ENCODE results near the gene MYO18B. TPM values are rescaled to one million over a fixed set of nuclear protein-coding genes. Genes with fewer than 3 reads are reported as not detected.

Gene MYO18B
- total RNA-seq, 2 donors from 2014 or later, result 0.23 to 0.38 TPM

DNA sequence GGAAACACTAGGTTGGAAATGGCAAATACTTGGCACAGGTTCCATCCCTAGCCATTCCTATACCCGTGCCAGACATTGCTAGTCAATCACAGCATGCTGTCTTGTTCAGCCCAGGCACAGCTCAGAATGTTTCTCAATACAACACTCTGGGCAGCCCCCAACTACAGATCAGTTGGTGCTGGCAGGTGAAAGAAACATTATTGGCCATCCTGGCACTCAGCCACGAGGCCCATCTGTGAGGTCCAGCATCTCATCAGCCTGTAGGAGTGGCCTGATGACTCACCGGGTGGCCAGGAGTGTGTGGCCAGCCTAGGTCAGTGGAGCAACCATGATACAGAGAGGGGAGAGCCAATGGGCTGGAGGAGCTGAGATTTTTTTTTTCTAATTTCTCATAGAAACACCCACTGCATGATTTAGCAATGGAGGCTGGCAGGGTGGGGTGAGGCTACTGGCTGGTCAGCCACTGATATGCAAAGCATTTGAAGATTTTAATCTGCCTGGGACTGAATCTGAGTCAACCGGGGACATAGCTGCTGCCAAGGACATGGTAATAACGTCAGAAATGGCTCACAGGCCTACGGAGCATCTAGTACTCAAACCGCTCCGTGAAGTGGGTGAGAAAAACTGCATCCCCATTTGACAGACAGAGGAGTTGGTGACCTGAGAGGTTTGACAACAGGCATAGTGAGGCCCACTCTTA is 5.4 kb downstream of the MYO18B start:
- peak; percentile 94 for DNase-seq (ENCODE audit: low spot score)
- intact Hi-C loops (cut with DNase I), result no loop called here

DNA sequence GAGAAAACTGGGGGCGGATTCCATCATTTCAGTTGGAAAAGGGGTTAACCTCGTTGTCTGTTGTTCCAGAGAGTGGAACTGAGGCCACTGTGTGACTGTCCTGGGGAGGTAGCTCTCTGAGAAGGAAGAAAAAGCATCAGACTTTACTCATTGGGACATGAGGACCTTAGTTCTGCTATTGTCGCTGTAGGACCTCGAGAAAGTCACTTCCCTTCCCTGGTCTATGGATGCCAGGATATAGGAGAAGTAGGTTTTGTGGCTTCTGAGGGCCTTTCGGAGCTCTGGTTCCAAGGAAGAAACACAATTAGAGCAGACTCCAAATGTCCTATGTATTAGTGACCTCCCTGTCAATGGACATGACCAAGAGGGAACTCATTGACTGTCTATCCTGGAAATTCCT is 6.2 kb downstream of the MYO18B start:
- intact Hi-C loops (cut with DNase I), result no loop called here
- DNase-seq (ENCODE audit: low spot score), result no peak

DNA sequence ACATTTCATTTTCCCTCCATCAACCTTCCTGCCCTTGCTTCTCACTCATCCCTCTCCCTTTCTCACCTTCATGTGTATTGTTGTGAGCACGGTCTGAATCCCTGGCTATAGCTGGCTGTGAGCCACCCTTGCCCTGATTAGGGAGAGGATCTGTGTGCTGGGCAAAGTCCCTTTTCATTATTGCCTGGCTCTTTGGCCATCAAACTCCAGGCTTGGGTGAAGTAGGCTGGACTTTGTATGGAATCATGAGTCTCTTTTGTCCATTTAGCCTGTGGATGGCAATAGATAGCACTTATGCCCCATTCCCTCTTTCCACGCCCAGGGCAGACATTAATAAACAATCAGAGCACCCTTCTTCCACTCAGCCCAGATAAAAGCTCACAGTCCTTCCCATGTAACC is 6.7 kb downstream of the MYO18B start:
- no peak for DNase-seq (ENCODE audit: low spot score)
- intact Hi-C loops (cut with DNase I), result no loop called here

DNA sequence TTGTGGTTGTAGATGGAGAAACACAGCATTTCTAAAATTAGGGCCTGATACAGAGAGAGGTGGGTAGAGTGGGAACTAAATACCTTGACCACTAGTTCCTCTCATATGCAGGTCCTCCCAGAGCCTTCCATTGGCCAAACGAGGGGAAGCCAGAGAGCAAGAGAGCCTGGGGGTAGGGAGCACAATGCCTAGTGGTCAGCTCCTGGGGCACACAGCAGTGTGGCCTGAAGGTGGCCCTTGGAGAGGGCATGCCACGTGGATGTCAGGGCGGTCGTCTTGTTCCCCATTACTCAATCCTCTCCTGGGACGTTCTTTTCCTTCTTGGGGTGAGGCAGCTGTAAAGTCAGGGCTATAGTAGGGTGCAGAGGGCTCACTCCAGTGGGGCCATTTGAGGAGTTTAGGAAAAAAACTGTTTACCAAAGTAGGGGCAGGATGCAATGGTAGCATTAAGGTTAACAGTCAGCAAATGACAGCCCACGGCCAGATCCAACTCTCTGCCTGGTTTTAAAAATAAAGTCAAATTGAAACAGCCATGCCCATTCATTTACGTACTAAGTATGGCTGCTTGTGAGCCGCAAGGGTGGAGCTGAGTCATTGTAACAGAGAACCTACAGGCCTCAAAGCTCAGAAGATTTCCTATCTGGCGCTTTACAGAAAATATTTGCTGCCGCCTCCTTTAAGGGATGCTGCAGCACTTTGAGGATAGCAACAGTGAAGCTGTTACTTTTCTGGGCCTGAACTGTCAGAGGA is 7.6 kb downstream of the MYO18B start:
- intact Hi-C loops (cut with DNase I), result no loop called here

DNA sequence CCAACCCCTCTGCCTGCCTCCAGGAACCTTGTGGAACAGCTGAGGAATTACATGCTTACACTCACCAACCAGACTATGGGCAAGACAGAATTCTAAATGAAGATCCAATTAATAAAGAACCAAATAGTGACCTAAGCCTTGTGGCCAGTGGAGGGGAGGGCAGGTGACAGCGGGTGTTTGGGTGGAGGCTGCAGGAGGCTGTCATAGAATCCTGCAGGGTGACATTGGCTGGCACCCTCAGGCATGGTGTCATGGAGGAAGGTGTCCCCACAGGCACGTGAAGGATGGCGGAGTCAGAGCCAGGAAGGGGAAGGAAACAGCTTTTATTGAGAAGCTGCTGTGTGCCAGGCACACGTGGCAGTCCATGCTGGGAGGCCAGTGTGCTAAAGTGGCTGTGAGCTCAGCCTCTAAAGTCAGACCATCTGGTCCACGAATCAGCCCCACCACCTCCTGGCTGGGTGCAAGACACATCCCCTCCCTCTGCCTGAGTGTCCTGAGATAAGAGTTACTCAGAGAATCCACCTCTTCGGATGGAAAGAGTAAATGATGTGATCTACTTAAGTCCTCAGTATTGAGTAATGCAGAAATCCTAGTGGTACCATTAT is 8.7 kb downstream of the MYO18B start:
- DNase-seq (ENCODE audit: low spot score), result peak; percentile 79
- intact Hi-C loops (cut with DNase I), result no loop called here

More for the DNA sequence above, 7.6 kb downstream of the MYO18B start:
- DNase-seq (ENCODE audit: low spot score), result peak; percentile 48

DNA sequence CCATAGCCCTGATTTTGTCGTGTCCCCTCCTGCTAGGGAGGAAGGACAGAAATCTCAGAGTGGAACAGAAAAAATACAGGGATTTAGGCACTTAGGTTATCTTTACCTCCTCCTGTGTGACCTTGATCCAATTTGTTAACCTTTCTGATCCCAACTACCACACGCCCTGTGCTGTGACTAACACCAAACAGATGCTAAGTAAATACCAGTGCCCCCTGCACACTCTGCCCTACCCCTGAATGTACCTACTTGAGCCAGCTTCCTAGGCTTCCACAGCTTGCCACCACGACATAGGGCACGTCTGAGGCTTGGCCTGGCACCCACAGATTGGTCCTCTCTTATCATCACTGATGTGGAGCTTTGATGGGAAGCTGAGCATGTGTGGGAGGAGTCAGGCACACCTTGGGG is 9.2 kb downstream of the MYO18B start:
- intact Hi-C loops (cut with DNase I), result no loop called here
- DNase-seq (ENCODE audit: low spot score), result no peak

DNA sequence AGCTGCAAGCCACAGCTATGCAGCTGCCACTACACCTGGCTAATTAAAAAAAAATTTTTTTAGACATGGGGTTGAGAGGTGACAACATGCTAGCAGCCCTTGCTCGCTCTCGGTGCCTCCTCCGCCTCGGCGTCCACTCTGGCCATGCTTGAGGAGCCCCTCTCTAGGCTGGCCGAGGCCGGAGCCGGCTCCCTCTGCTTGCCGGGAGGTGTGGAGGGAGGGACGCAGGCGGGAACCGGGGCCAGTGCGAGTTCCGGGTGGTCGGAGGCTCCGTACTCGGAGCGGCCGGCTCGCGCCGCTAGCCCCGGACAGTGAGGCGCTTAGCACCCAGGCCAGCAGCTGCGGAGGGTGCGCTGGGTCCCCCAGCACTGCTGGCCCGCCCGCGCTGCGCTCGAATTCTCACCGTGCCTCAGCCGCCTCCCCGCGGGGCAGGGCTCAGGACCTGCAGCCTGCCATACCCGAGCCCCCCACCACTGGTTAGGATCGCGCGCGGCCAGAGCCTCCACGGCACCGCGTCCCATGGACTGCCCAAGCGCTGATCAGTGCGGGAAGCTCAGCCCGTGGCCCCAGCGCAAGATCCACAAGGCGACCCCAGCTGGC is 10.7 kb downstream of the MYO18B start:
- no peak for DNase-seq (ENCODE audit: low spot score)
- intact Hi-C loops (cut with DNase I), result no loop called here

DNA sequence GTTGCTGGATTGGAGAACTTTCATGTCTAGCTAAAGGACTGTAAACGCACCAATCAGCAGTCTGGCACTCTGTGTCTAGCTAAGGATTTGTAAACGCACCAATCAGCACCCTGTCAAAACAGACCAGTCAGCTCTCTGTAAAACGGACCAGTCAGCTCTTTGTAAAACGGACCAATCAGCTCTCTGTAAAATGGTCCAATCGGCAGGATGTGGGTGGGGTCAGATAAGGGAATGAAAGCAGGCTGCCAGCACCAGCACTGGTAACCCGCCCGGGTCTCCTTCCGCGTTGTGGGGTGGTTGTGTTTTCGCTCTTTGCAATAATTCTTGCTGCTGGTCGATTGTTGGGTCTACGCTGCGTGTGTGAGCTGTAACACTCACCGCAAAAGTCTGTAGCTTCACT is 11.3 kb downstream of the MYO18B start:
- intact Hi-C loops (cut with DNase I), result no loop called here
- no peak for DNase-seq (ENCODE audit: low spot score)

DNA sequence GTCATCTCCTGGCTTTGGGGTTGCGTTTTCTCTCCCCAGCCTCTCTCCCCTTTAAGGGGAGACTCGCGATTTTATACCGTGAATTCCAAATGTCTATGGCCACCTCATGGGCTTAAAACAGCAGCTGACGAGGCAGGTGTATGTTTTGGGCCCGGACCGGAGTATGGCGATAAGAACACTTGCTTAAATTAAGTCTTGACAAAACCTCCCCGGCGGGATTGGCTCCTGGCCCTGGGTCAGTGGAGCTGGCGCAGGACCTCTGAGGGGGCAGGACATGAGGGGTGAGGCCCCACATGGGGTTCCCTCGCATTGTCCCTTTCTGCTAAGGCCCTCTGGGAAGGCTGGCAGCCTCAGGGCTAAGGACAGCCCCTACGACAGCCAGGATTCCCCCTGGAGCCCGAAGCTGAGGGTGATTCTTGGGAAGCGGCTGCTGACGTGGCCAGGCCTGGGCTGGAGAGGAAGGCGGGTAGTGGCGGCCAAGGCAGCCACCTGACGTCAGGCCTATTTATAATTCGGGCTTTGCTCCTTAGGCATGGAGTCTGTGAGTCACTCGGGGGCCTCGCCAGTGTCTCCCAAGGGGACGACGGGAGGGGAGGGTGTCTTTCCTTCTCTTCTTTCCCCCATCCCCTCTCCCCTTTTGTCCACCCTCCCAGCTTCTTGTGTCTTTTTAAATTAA is 12.7 kb downstream of the MYO18B start:
- intact Hi-C loops (cut with DNase I), result no loop called here
- peak; percentile 91 for DNase-seq (ENCODE audit: low spot score)

DNA sequence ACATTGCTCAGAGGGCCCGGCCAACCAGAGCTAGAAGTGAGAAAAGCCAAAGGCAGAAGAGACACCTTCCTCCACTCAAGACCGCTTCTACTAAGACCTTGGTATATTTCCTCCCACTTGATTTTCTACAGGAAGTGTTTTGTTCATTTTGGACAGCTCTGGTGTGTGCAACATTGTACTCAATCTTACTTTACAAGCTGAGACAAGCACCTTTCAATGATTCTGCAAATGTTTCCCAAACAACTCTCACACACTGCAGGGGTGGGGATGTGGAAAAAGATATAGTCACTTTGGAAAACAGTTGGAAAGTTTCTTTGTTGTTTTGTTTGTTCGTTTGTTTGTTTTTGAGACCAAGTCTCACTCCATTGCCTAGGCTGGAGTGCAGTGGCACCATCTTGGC is 15.7 kb downstream of the MYO18B start:
- intact Hi-C loops (cut with DNase I), result no loop called here
- no peak for DNase-seq (ENCODE audit: low spot score)

DNA sequence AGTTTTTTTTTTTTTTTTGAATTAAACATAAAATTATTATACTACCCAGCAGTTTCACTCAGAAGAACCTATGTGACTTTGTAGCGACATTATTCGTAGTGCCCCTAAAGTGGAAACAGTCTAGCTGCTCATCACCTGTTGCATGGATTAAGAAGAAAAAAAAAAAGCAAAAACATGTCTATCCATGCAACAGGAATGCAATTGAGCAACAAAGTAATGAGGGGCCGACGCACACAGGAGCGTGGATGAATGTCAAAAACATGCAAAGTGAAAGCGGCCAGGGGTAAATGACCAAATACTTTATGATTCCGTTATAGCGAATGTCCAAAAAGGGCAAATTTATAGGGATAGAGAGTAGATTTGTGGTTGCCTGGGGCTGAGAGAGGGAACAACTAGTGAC is 16.3 kb downstream of the MYO18B start:
- no peak for DNase-seq (ENCODE audit: low spot score)
- intact Hi-C loops (cut with DNase I), result no loop called here

DNA sequence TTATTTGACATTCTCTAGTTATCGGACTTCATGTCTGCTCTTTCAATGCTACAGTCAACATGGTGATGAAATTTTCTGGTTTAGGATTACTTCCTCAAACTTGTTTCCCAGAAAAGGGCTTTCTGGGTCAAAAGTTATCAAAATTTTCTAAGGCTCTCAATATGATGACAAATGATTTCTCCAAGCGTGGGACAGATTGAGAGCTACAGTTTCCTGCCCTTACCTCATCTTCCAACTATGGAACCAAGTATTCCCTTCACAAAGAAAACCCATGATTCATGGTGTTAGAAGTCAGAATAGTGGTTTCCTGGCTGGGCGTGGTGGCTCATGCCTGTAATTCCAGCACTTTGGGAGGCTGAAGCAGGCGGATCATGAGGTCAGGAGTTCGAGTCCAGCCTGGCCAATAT is 17.8 kb downstream of the MYO18B start:
- intact Hi-C loops (cut with DNase I), result no loop called here
- DNase-seq (ENCODE audit: low spot score), result peak; percentile 88

DNA sequence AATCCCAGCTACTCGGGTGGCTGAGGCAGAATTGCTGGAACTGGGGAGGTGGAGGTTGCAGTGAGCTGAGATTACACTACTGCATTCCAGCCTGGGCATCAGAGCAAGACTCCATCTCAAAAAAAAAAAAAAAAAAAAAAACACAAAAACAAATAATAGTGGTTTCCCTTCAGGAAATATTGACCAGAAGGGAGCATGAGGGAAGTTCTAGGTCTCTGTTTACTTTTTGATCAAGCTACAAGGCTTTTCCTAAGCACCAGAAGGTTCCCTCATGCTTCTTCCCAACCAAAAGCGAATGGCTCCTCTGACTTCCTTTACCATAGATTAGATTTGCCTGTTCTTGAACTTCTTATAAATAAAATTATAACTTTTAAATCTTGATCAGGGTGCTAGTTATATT is 18.3 kb downstream of the MYO18B start:
- no peak for DNase-seq (ENCODE audit: low spot score)
- intact Hi-C loops (cut with DNase I), result no loop called here

DNA sequence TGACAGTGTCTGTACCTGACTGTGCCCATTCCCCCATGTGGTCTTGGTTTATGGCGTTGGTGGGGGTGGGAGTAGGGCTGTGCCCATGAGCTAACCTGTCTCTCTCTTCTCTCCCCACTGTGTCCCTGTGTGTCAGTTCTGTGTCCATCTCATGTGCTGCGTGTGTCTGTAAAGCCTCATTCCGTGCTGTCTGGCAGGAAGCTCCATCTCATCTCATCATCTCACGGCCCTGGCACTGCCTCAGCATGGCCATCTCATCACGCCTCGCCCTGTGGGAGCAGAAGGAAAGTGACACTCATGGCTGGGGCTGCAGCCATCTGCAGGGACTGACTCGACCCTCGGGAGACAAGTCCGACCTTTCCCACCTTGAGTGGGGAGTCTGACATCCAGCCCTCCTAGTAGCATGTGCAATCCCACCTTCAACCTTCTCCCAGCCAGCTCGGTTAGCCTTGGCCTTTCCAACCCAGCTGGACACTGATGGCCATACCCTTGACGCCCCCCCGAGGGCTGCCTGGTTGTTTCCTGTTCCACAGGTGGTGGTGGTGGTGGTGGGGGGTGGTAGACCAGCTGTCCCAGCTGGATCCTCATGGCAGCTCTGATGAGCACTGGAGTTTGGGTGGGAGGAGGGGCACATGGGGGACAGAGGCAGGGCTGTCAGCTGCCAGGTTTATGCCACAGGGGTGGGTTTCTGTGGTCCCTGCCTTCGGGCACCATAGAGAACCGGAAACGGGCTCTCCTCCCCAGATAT is 19.0 kb downstream of the MYO18B start:
- no peak for DNase-seq (ENCODE audit: low spot score)
- intact Hi-C loops (cut with DNase I), result no loop called here

DNA sequence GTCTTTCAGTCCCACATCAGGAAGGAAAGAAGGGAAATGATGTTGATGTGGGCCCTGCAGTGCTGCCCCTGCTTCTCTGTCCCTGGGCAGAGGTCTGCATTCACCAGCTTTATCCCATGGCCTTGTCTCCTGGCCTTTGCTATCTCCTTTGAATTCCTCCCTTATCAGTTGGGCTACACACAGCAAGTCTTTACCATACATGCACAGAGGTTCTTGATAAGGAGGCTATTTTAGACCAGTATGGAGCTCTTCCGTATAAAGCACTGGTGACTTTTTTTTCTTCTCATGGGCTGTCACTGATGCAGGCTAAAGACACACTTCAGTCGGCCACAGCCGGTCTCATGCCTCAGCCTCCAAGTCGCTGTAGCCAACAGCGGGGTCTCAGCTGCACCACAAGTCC is 20.2 kb downstream of the MYO18B start:
- DNase-seq (ENCODE audit: low spot score), result no peak
- intact Hi-C loops (cut with DNase I), result no loop called here

DNA sequence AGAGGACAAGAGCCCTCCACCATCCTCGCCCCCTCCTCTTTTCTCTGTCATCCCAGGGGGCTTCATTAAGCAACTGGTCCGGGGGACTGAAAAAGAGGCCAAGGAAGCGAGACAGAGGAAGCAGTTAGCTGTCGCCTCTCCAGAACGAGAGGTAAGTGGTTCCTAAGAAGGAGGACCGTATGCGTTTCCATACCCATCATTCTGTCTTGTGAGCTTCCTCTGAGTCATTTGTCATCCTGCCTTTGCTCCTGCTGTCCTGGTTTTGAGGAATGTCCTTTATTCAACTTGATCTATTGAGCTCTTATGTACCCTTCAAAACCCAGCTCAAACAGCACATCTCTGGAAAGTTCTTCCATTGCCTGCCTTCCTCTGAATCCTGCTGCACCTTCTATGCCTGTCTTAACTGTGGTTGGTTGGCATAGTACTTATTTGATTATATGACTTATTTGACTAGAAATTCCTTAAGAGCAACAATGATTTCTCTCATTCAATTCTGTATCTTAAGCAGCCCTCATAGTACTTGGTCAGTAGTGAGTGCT is 21.3 kb downstream of the MYO18B start:
- no peak for DNase-seq (ENCODE audit: low spot score)
- intact Hi-C loops (cut with DNase I), result no loop called here

DNA sequence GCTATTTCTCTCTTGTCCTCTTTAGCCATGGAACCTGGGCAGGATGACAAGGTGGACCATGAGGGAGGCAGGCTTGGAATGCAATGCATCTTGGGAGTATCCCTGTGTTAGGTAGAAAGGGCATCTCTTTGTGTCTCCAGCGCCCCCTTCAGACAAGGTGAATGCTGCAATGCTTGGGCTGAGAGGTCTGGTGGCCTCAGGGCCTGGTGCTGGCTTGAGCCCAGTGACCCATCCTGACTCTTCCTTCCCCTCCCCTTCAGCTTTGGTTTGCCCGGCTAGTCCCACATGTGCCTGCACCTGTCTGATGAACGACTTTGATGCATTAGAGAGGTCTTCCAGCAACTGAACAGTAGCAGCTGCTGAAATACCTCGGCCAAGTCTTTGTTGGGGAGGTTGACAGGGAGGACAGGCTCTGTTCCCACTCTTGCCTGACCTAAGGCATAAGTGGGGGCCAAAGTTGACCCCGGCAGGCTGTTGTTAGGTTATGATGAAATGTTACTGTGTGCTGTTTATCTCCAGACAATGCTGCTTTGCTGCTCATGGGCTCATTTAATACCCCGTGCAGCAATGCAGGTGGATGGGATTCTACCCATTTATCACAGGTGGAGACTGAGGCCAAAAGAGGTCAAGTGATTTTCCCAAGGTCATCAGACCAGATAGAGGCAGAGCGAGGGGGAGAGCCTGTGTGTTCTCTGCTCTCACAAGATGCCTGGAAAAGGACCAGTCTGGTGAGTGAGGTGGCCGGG is 22.5 kb downstream of the MYO18B start:
- DNase-seq (ENCODE audit: low spot score), result no peak
- intact Hi-C loops (cut with DNase I), result no loop called here

DNA sequence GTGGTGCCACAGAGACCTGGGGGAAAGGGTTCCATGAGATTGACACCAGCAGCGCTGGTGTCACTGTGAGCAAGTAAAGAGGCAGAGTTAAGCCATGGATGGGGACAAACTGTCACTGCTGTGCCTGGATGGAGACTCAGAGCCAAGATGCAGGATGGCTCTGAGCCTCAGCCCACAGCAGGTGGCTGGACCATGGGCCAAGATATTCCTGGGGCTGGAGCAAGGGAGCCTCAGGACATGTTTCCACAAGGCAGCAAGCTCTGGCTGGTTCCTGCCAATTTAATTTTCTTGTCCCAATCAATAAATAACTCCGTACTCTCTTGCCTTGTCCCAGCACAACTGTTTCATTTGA is 23.0 kb downstream of the MYO18B start:
- intact Hi-C loops (cut with DNase I), result no loop called here
- no peak for DNase-seq (ENCODE audit: low spot score)

Data from posterior vena cava (tissue), 2 donors.